ENCODE measurements around the gene HOXC4.

HOXC4 gene

DNA sequence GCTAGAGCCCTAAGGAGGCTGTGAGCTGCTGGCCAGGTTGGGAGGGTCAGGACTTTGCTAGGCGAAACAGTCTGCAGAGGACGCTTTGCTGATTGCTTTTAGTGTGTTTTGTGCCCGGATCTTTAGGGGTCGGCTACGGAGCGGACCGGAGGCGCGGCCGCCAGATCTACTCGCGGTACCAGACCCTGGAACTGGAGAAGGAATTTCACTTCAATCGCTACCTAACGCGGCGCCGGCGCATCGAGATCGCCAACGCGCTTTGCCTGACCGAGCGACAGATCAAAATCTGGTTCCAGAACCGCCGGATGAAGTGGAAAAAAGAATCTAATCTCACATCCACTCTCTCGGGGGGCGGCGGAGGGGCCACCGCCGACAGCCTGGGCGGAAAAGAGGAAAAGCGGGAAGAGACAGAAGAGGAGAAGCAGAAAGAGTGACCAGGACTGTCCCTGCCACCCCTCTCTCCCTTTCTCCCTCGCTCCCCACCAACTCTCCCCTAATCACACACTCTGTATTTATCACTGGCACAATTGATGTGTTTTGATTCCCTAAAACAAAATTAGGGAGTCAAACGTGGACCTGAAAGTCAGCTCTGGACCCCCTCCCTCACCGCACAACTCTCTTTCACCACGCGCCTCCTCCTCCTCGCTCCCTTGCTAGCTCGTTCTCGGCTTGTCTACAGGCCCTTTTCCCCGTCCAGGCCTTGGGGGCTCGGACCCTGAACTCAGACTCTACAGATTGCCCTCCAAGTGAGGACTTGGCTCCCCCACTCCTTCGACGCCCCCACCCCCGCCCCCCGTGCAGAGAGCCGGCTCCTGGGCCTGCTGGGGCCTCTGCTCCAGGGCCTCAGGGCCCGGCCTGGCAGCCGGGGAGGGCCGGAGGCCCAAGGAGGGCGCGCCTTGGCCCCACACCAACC, 23.9 kb upstream of the HOXC4 start:
- no peak for DNase-seq

DNA sequence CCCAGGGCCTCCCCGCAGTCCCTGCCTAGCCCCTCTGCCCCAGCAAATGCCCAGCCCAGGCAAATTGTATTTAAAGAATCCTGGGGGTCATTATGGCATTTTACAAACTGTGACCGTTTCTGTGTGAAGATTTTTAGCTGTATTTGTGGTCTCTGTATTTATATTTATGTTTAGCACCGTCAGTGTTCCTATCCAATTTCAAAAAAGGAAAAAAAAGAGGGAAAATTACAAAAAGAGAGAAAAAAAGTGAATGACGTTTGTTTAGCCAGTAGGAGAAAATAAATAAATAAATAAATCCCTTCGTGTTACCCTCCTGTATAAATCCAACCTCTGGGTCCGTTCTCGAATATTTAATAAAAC, 23.2 kb upstream of the HOXC4 start:
- no peak for DNase-seq

DNA sequence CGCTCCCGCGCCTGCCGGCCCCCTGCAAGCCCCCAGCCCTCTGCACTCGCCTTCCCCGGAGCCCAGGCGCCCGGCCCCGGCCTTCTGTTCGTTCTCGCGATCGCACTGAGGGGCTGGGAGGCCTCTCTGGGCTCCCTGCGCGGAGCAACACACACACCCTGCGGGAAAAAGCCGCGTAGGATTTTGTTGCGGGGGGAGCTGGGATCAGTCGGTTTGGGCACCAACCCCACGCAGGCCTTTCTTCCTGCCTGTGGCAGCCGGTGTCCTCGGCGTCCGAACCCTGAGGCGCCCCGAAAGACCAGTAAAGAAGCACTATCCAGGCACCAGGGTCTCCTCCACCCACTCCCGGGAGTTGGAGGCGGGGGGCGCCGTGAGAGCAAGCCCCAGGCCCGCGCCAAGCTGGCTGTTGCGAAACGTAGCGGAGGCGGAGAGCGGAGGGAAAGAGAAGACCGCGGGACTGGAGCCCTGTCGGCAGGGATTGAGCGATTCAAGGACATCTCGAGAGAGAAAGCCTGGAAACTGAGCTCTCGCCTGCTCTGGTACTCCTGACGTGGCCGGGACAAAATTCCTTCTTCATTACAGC, 22.7 kb upstream of the HOXC4 start:
- no peak for DNase-seq

DNA sequence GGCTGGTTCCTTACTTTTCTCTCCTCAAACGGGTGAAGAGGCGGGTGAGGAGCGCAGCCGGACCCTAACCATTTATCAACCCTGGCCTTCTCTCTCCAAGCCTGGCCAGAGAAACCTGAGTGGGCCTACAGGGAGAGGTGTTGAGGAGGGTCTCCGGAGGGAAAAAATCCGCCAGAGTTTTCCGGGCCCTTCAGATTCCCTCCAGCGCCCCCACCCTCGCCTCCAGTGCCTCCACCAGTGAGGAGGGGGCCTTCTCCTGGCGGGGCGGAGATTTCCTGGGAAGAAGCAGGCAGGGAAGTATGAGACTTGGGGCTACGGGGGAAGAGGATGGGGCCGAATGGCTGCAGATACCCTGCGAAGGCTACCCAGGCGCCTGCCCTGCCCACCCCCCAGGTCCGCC, 22.2 kb upstream of the HOXC4 start:
- DNase-seq = no peak

DNA sequence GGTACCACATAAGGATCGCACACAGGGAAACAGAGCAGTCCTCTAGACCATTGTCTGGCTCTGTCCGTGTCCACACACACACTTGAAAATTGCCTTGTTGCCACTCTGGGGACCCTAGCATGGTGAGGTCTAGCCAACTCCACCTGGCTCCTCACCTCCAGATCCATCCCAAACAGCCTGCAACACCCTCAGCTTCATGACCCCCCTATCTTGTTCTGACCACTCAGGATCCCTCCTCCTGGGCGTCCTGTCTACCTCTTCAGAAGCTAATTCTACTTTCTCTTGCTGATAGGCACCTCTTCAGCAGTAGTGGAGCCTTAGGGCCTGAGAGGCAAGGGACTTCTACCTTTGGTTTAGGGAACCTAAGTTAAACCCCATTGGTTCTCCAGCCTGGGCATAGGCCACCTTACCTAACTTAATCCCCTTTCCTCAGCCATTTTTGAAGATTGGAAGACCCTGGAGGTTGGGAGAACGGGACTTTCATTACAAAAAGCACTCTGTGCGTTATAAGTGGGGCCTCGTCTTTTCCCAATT, 21.5 kb upstream of the HOXC4 start:
- no peak for DNase-seq

DNA sequence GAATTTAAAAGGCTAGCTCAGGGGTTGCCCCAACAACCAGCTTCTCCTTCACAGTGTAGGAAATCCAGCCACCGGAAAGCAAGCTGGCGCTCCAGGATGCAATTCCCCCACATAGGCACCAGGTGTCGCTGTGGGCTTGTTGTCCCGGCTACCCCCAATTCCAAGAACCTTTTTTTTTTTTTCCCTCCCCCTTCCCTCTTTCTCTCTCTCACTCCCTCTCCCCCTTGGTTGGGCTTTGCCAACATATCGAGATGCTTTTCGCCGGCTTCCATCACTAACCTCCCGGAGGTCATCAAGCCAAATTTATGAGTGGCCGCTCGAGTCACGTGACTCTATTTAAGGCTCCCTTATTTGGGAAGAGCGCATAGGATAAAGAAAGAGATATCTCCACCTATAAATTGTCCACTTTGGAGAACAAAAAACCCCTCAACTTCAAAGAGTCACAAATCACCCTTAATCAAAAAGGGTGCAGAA, 21.0 kb upstream of the HOXC4 start, which contains the start of gene HOXC5:
HOXC5 (plus strand) TSS at position 424 of the 474 bp plus-strand sequence. CDS start 73 bp downstream, outside the sequence.
- DNase-seq = peak; percentile 57

DNA sequence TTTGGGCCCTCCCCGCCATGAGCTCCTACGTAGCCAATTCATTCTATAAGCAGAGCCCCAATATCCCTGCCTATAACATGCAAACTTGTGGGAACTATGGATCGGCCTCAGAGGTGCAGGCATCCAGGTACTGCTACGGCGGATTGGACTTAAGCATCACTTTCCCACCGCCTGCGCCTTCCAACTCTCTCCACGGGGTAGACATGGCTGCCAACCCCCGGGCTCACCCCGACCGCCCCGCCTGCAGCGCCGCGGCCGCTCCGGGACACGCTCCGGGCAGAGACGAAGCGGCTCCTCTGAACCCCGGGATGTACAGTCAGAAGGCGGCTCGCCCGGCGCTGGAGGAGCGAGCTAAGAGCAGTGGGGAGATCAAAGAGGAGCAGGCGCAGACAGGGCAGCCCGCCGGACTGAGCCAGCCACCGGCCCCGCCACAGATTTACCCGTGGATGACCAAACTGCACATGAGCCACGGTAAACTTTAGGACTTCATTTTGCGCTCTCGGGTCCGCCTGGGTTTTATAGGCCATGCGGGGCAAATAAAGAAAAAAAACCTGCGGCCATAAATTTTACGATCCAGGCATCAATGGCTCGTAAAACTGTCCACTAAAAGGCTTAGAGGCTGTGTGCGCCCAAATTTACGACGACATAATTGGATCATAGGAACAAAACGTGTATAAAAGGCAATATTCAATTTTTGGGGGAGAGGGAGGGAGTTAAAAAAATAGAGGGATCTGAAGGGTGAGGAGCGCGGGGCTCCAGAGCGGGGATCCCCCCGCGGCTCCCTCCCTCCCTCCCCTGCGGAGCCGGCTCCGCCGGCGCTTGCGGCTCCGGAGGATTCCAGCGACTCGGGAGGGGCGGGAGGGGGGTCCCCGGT, 20.3 kb upstream of the HOXC4 start:
- peak; percentile 29 for DNase-seq

DNA sequence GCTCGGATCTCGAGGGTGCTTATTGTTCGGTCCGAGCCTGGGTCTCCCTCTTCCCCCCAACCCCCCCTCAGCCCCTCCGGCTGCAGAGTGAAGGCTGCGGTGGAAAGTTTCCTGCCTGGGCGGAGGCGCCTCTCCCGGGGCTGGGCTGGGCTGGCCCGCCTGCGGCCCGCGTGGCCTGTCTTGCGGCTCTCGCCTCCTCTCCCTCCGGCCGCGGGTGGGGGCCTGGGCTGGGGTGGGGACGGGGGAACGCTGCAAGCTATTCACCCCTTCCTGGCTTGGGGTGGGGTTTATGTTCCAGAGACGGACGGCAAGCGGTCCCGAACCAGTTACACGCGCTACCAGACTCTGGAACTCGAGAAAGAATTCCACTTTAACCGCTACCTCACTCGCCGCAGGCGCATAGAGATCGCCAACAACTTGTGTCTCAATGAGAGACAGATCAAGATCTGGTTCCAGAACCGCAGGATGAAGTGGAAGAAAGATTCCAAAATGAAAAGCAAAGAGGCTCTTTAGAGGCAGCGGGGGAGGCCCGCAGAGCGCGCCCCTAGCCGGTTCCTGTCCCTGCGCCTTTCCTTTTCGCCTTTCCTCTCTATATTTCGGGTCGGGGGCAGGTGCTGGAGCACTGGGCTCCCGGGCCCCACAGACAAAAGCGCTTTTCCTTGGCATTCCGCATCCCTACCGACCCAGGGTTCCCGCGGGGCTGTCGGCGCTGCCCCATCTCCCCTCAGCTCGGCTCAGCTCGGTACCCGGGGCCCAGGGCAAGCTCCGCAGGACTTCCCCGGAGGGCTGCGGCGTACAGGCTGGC, 19.5 kb upstream of the HOXC4 start:
- no peak for DNase-seq

DNA sequence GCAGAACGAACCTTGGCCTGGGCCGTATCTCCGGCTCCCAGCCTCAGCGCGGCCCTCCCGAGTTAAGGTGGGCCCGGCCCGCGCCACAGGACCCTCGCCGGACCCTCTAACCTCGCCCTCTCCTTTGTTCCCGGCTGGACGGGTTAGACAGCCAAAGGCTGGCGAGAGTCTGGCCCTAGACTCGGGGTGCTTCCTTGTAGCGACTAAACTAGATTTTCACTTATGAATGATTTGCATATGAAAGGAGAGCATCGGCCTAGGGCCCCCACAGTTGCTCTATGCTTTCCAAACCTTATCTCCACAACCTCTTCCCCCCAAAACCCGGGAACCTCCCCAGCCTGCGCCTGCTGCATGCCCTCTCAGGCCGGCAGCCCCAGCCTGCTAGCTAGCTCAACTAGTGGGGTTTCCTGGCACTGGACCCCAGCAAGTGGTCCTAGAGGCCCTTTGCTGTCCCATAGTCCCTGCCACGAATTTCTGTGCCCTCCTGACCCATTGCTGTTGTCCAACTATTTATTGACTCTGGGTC, 18.8 kb upstream of the HOXC4 start:
- DNase-seq = no peak

DNA sequence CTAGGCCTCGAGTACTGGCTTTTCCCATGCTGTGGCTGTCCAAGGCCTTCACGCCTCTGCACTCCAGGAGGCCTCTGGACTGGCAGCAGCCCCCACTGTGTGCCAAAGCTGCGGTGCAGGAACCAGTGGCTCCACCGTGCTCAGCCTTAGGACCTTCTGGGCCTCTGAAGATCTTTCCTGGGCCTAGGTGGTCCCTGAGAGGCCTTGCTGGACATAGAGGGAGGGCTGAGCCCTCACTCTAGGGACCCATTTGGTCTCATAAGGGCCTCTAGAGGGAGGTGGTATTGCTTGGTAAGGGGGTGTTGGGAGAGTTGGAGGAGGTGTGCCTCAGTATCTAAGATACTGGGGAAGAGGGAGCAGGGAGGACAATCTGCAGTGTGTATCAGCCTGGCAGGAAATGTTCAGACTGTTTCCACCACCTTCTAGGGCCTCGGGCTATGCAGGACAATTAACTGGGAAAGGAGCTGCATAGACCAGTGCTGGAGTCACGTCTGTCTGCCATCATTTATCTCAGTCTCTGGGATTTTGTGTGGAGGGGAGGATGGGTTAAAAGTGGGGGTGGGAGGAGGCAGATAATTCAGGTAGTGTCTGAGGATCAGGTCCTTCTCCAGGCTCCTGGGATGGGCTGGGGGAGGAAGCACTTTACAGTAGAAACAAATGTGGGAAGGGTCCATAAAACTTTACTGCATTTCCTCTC, 17.9 kb upstream of the HOXC4 start:
- DNase-seq = no peak

DNA sequence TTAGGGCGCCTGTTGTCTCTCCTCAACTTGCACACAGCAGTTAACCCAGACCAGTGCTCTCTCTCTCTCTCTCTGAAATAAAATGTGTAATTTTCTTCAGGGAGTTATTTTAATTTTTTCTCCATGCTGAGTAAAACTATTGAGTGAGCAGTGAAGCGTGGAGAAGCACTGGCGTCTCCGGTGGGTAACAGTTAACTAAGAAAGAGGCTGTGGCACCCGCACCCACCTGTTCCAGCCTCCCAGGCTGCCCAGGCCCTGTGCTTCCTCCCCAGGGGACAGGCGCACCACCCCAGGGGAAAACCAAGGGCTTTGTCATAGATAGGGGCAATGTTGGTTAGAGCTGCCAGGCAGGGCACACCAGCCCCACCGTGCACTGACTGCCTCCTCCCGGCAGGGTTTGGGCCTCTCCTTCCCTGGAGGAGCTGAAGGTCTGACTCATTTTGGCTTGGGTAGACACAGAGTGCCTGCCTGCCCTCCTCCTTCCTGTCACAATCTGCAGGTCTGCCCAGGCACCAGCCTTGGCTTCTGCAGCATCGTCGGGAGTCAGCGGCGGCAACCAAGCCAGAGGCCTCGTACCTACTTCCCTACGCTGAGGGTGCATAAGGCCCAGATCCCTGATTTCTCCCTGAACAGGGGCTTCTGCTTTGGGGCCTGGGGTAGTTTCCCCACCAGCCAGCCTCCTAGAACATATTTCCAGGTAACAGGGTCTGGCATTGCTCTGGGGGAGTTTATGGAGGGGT, 16.8 kb upstream of the HOXC4 start:
- DNase-seq = peak; percentile 61

DNA sequence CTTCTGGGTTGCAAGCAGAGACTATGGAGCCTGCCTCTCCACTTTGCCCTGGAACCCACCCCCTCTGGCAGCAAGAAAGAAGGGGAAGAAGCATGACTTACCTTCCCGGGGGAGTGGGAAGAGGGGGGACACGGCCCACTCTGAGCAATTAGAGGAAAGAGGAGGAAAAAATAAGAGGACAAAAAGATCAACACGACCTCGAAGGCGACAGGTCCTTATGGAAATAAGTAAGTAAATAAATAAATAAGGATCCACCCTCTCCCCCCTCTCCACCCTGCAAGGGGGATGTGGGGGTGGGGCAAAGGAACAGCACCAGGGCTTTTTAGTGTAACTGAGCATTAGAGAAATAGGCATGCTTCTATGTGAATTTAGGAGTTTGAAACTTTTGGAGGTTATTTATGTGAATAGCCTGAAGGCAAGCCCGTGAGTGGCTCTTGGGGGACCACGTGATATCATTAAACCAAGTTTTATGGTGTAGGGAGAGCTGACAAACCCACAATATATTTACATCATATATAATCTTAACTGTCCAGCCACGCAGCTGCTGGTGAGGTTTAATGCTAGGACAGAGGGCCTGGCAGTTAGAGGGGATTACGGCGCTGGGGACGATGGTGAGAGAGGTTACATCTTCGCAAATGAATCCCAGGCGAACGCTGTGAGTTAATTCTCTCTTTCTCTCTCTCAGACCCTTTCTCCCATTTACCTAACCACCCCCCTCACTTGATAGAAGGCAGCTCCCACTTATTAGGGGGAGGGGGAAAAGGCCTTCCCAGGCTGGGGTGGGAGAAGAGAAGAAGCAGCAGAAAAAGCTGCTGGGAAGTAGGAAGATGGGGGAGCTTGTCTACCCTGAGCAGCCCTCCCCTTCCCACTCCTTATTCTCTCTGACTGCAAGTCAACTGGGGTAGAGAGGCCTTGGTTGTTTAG, 16.0 kb upstream of the HOXC4 start:
- DNase-seq = no peak

DNA sequence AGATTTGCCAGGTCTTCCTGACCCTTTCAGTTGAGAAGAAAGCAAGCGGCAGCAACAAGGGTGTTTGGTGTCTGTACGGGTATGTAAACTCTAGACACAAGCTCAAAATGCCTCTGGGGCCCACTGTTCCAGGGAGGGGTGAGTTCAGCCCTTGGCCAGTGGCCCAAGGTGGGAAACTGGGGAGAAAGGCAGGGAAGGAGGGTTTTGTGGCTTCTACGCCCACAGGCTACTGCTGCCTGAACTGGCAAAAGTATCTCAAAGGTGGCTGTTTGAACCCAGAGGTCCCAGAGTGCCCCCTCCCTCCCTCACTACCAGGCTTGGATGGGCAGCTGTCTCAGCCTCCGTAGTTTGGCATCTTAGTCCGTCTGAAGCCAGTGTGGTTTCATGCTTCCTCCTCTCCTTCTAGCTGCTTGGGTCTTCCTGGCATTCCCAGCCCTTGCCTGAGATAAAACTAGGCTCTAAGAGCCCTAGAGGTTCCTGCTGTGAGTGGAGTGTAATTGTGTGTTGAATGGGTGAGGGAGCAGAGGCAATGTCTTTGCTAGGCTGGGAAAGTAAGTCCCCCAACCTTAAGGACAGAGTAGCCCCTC, 15.3 kb upstream of the HOXC4 start:
- peak; percentile 29 for DNase-seq

DNA sequence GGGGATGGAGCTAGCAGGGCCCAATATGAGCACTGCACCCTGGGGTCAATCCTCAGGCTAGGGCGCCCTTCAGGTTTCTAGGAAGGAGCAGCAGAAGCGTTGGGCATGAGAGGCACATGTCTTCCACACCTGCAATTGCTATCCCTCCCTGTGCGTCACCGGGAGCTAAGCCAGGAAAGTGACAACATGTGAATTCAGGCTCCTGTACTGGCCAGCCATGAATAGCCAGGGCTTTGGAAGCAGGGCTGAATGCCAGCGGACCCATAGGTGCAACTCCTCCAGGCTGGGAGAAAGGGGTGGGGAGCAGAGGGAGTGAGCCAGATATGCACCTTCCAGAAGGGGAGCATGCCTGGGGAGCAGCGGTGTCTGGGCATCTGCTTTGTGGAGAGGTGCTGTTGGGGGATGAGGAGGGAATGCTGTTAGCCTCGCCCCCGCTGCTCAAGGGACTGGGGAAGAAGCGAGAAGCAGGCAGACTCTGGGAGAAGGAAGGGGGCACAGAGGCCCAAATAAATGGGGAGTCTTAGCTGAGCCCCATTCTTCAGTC, 14.7 kb upstream of the HOXC4 start:
- DNase-seq = peak; percentile 26

DNA sequence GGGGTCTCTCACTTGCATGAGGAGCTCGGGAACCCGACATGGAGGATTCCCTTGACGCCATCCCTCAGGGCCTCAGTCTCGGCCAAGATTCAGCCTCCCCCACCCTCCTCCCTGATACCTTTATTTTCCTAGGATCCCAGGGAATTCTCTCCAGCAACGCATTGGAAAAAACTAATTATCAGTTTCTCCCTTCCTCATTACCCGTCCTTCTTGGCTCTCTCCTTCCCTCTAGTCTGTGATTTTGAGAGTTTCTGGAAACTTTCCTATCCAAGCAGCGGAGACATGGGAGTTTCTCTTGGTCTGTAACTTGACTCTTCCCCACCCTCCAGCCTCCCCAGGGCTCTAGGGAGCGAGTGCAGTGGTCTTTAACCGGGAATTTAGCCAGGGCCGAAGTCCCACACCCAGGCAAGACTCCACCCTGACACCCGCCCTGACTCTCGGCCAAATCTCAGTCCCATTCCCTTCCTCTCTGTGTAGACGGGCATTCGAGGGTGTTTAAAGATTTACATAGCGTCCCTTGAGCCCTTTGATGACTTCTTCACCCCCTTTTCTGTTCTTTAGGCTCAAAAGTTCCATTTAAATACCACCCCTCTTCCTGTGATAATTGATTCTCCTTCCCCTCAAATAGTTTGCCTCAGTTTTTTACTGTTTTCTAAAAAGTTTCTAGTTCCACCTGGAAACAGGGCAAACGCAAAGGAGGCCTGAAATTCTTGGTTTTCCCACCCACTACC, 14.1 kb upstream of the HOXC4 start:
- DNase-seq = no peak

DNA sequence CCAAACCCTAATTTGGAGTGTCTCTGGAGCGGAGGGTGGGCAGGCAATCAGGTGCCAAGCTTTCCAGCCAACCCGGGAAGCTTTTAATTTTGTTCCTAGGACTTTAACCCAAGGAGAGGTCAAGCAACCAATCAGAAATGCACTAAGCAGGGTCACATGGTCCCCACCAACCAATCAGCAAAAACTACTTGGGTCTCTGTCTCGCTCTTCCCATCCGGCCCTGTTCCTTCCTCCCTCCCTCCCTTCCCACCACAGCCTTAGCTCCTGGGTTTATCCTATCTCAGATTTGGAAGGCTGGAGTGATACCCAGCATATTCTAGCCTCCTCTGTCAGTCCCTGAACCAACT, 13.5 kb upstream of the HOXC4 start:
- DNase-seq = no peak

DNA sequence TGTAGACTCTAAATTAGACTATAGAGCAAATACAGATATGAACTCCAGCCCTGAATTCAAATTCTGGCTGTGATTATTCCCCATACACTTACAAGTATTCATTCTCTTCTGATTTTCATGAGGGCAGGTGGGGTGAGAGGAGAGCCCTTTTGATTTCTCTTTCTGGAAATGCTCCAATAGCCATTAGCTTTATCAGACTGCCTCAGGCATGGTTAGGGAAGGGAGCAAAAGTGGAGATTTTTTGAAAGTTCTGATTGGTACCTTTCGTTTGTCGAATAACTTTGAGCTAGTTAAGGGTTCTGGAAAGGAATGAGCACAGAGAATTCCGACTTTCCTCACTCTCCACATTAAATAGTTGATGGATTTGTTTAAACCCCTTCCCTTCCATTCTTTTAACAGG, 13.0 kb upstream of the HOXC4 start:
- DNase-seq = peak; percentile 17

DNA sequence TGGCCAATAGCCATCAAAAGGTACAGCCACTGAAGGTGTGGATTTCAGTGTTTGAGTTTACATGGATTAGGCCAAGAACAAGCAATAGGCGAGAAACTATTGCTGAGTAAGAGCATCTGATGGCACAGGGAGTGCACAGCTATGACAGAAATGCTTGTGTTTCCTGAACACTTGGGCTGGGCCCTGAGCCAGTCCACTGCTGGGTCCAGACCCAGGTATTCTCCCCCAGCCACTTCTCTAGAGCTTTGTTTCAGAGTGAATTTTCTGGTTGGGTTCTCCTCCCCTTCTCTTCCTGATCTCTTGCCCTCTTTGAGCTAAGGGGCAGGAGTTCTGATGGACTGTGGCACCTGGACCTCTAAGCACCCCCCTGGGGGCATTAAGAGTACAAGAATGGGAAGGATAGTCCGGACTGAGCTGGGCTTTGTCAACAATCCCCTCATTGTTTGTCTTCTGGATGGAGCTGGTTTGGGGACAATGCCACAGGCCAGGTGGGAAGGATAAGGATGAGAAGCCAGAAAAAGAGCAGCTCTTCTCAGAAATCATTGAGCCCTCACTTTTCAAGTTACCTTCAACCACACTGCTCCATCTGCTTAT, 12.4 kb upstream of the HOXC4 start:
- no peak for DNase-seq
